Mesenchymal stem cell (in vitro differentiated cells and primary cell): Measurements from ENCODE around the gene UGT3A2.

Experiments used
- DNase-seq: peaks from one replicate; pipeline ENCODE4 v3.0.0-alpha.2; 2013
- H2AFZ ChIP-seq: one replicate; pipeline ENCODE4 v1.6.1; 2013; ENCODE audit warnings: low read depth, mild to moderate bottlenecking, control low read depth, inconsistent platforms, low read length, moderate library complexity
- H2AK5ac ChIP-seq: 2 replicates; pipeline ENCODE4 v1.6.1; 2013; ENCODE audit warnings: low read length, moderate library complexity, mild to moderate bottlenecking, inconsistent platforms; ENCODE audit not compliant: severe bottlenecking
- H2BK120ac ChIP-seq: one replicate; pipeline ENCODE4 v1.6.1; 2013; ENCODE audit warnings: low read depth, mild to moderate bottlenecking, inconsistent platforms, low read length, moderate library complexity
- H2BK12ac ChIP-seq, 2 experiments: one replicate each; pipeline ENCODE4 v1.6.1; 2013; ENCODE audit warnings: inconsistent platforms in 2 of 2, low read length in 2 of 2, mild to moderate bottlenecking in 2 of 2, moderate library complexity in 2 of 2, control low read depth in 1 of 2
- H2BK15ac ChIP-seq: one replicate; pipeline ENCODE4 v1.6.1; 2013; ENCODE audit warnings: mild to moderate bottlenecking, low read depth, inconsistent platforms; ENCODE audit not compliant: poor library complexity, severe bottlenecking
- H2BK5ac ChIP-seq: 2 replicates; pipeline ENCODE4 v1.6.1; 2013; ENCODE audit warnings: low read depth, mild to moderate bottlenecking, low read length, control low read depth, inconsistent platforms; ENCODE audit not compliant: poor library complexity, severe bottlenecking
- H3K14ac ChIP-seq, 2 experiments: one replicate each; pipeline ENCODE4 v1.6.1; 2013; ENCODE audit warnings: inconsistent platforms in 2 of 2, low read length in 2 of 2, control low read depth in 1 of 2, mild to moderate bottlenecking in 1 of 2, moderate library complexity in 1 of 2
- H3K18ac ChIP-seq, 2 experiments: one replicate each; pipeline ENCODE4 v1.6.1; 2013; ENCODE audit warnings: inconsistent platforms in 2 of 2, low read length in 2 of 2, control low read depth in 1 of 2, low read depth in 1 of 2, mild to moderate bottlenecking in 1 of 2
- H3K23ac ChIP-seq, 2 experiments: one replicate each; pipeline ENCODE4 v1.6.1; 2013; ENCODE audit warnings: inconsistent platforms in 2 of 2, low read length in 2 of 2, mild to moderate bottlenecking in 2 of 2, moderate library complexity in 2 of 2, control low read depth in 1 of 2
- H3K27ac ChIP-seq: 2 replicates; pipeline ENCODE4 v1.5.1; 2013; ENCODE audit warnings: mild to moderate bottlenecking, moderate library complexity, low read length, control low read depth, inconsistent platforms; ENCODE audit not compliant: poor library complexity, severe bottlenecking
- H3K27me3 ChIP-seq, 2 experiments: 2 replicates each; pipeline versions ENCODE4 v1.6.1 to v1.7.0; 2013; ENCODE audit warnings: low read length in 2 of 2, mild to moderate bottlenecking in 2 of 2, moderate library complexity in 2 of 2, control low read depth in 1 of 2, inconsistent platforms in 1 of 2; ENCODE audit not compliant: control insufficient read depth in 1 of 2, insufficient read depth in 1 of 2
- H3K36me3 ChIP-seq, 2 experiments: 2 replicates each; pipeline versions ENCODE4 v1.6.1 to v1.7.0; 2013; ENCODE audit warnings: low read length in 2 of 2, control low read depth in 1 of 2, inconsistent platforms in 1 of 2, low read depth in 1 of 2, mild to moderate bottlenecking in 1 of 2; ENCODE audit not compliant: insufficient read depth in 2 of 2, control insufficient read depth in 1 of 2
- H3K4ac ChIP-seq, 2 experiments: one replicate each; pipeline ENCODE4 v1.6.1; 2013; ENCODE audit warnings: inconsistent platforms in 2 of 2, low read length in 2 of 2, mild to moderate bottlenecking in 2 of 2, moderate library complexity in 2 of 2, control low read depth in 1 of 2, low read depth in 1 of 2
- H3K4me1 ChIP-seq: 2 replicates; pipeline ENCODE4 v1.6.1; 2013; ENCODE audit warnings: low read depth, low read length, control low read depth; ENCODE audit not compliant: control insufficient read depth, insufficient read depth
- H3K4me2 ChIP-seq: 2 replicates; pipeline ENCODE4 v1.6.1; 2013; ENCODE audit warnings: low read length, mild to moderate bottlenecking, inconsistent platforms; ENCODE audit not compliant: poor library complexity, severe bottlenecking
- H3K4me3 ChIP-seq, 2 experiments: 2 replicates each; pipeline versions ENCODE4 v1.5.1 to v1.7.0; 2013; ENCODE audit warnings: low read length in 2 of 2, mild to moderate bottlenecking in 2 of 2, control low read depth in 1 of 2, low read depth in 1 of 2; ENCODE audit not compliant: insufficient read depth in 1 of 2
- H3K79me1 ChIP-seq: replicated peaks from 2 replicates; pipeline ENCODE4 v1.6.1; 2013; ENCODE audit warnings: mild to moderate bottlenecking, control low read depth, low read length, inconsistent platforms; ENCODE audit not compliant: poor library complexity, severe bottlenecking
- H3K9ac ChIP-seq: 2 replicates; pipeline ENCODE4 v1.7.0; 2013; ENCODE audit warnings: mild to moderate bottlenecking, low read length, moderate library complexity
- H3K9me3 ChIP-seq: 2 replicates; pipeline ENCODE4 v1.7.0; 2013; ENCODE audit warnings: mild to moderate bottlenecking, low read length; ENCODE audit not compliant: control insufficient read depth
- H4K8ac ChIP-seq: one replicate; pipeline ENCODE4 v1.6.1; 2013; ENCODE audit warnings: inconsistent platforms, mild to moderate bottlenecking, low read length, moderate library complexity
- H4K91ac ChIP-seq: one replicate; pipeline ENCODE4 v1.6.1; 2013; ENCODE audit warnings: mild to moderate bottlenecking, low read length, inconsistent platforms
- WGBS: methylation state at CpG from one replicate; pipeline ENCODE4 v1.1.7; 2013; ENCODE audit warnings: mixed read lengths; 5-methylcytosine and 5-hydroxymethylcytosine counted together

Gene UGT3A2

DNA sequence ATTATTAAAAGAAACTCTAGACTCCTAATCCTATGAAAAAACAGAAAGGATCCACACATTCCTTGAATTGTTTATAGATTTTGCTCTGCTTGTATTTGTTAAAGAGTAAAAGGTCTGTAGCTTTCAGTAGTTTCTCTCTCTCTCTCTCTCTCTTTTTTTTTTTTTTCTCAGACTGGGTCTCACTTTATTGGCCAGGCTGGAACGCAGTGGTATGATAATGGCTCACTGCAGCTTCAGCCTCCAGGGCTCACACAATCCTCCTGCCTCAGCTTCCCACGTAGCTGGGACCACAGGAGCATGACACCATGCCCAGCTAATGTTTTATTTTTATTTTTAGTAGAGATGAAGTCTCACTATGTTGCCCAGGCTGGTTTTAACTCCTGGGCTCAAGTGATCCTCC, 9.3 kb downstream of the UGT3A2 start:
- Histone ChIP-seq H3K23ac (no peak overlapping the region), H2BK120ac (no peak overlapping the region), H3K4me3 (no peak overlapping the region), H3K36me3 (no peaks in the 10 kb centered on the region), H3K4me2 (no peak overlapping the region), H3K27me3 (peaks cover 3 to 21% of the 10 kb centered on the region in 2 experiments), H3K4me1 (no peaks in the 10 kb centered on the region), H3K4ac (no peak overlapping the region), H3K14ac (no peak overlapping the region), H2BK15ac (no peak overlapping the region), H2AK5ac (no peak overlapping the region), H3K79me1 (no peaks in the 10 kb centered on the region), H4K91ac (no peak overlapping the region), H2BK5ac (peak overlapping the region; percentile 19), H3K27ac (no peak overlapping the region), H3K9me3 (no peaks in the 10 kb centered on the region), H4K8ac (no peak overlapping the region), H2AFZ (no peak overlapping the region), H3K9ac (no peak overlapping the region), H2BK12ac (no peak overlapping the region), H3K18ac (no peak overlapping the region)
- WGBS = 60% methylated on average over 1 of the region's 2 CpGs
- DNase-seq = no peak

DNA sequence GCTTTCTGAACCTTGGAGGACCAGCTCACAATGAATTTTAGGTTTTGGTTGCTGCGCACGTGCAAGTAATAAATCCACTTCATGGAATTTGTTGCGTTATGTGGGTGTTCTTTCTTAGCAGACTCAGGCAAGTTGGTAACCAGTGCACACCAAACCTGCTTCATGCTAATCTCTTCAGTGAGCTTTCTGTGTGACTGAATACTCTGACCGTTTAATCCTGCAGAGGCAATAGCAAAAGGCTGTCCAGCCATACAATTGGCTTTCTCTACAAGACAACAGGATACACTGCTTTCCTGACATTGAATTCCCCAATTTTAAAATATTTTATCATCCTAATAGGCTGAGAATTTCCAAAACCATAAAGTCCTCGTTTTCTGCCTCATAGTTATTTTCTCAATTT, 10.3 kb downstream of the UGT3A2 start:
- Histone ChIP-seq H3K18ac (no peak overlapping the region), H3K9ac (no peak overlapping the region), H3K4me3 (no peak overlapping the region), H3K4me1 (no peaks in the 10 kb centered on the region), H3K27me3 (peaks cover 3 to 24% of the 10 kb centered on the region in 2 experiments), H3K4me2 (no peak overlapping the region), H3K4ac (no peak overlapping the region), H2AK5ac (no peak overlapping the region), H3K79me1 (no peaks in the 10 kb centered on the region), H2BK120ac (no peak overlapping the region), H3K27ac (no peak overlapping the region), H2BK12ac (no peak overlapping the region), H2BK5ac (no peak overlapping the region), H3K9me3 (no peaks in the 10 kb centered on the region), H3K23ac (no peak overlapping the region), H3K36me3 (no peaks in the 10 kb centered on the region), H4K91ac (no peak overlapping the region), H2AFZ (no peak overlapping the region), H2BK15ac (no peak overlapping the region), H3K14ac (no peak overlapping the region), H4K8ac (no peak overlapping the region)
- 53% methylated on average over 5 of the region's 5 CpGs for WGBS
- DNase-seq = no peak

DNA sequence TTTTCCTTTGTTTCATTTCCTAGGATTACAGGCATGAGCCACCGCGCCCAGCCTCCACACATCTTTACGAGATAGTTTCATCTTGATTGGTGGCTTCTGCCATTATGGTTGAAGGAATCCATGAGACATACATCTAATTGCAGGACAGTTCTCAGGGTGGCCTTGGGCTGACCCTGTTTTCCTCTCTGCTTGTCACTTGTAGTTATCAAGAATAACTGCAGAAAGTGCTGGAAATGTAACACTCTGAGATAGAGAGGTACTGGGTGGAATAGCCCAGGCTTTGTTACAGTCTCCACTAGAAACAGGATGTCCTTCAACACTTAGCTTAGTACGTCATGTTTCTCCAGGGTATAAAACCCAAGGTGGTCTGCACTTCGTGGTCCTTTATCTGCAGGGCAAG, 10.7 kb downstream of the UGT3A2 start:
- H3K9me3 ChIP-seq = no peaks in the 10 kb centered on the region
- no peak overlapping the region for H4K91ac ChIP-seq
- no peak overlapping the region for H2BK5ac ChIP-seq
- DNase-seq = no peak
- no peak overlapping the region for H3K18ac ChIP-seq
- H3K4ac ChIP-seq = no peak overlapping the region
- no peak overlapping the region for H2BK15ac ChIP-seq
- no peak overlapping the region for H2BK120ac ChIP-seq
- H3K27me3 ChIP-seq = peaks cover 3 to 26% of the 10 kb centered on the region in 2 experiments
- H2BK12ac ChIP-seq = no peak overlapping the region
- H3K14ac ChIP-seq = no peak overlapping the region
- no peak overlapping the region for H3K9ac ChIP-seq
- H3K4me2 ChIP-seq = no peak overlapping the region
- H3K23ac ChIP-seq = no peak overlapping the region
- H2AFZ ChIP-seq = no peak overlapping the region
- no peak overlapping the region for H3K27ac ChIP-seq
- H3K4me1 ChIP-seq = no peaks in the 10 kb centered on the region
- H3K36me3 ChIP-seq = no peaks in the 10 kb centered on the region
- WGBS = 80% methylated on average over 5 of the region's 5 CpGs
- H3K4me3 ChIP-seq = no peak overlapping the region
- no peak overlapping the region for H2AK5ac ChIP-seq
- no peaks in the 10 kb centered on the region for H3K79me1 ChIP-seq
- H4K8ac ChIP-seq = no peak overlapping the region

DNA sequence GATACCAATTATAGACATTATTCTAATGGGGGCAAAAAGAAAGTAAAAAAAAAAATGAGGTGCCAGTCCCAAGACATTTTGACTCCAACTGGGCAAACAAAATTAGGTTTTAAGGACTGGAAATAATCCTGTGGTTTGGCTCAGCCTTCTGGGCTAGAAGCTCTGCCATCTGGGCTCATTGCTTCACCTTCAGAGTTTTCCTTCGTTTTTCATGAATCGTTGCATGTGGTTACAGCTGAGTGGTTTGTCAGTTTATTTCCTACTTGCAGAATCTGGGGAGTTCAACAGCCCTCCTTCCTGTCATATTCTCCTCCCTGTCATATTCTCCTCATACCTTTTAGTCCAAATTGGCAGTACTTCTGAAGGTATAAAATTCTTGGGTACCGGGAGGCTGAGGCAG, 12.0 kb downstream of the UGT3A2 start:
- Histone ChIP-seq H3K36me3 (no peaks in the 10 kb centered on the region), H3K14ac (no peak overlapping the region), H3K4me2 (no peak overlapping the region), H2BK15ac (no peak overlapping the region), H3K27me3 (peaks cover 3 to 28% of the 10 kb centered on the region in 2 experiments), H3K4me1 (no peaks in the 10 kb centered on the region), H3K4me3 (no peak overlapping the region), H2BK12ac (no peak overlapping the region), H3K9me3 (no peaks in the 10 kb centered on the region), H2BK120ac (no peak overlapping the region), H2AK5ac (no peak overlapping the region), H4K8ac (no peak overlapping the region), H4K91ac (no peak overlapping the region), H3K79me1 (no peaks in the 10 kb centered on the region), H3K23ac (no peak overlapping the region), H3K9ac (no peak overlapping the region), H2AFZ (no peak overlapping the region), H2BK5ac (no peak overlapping the region), H3K27ac (no peak overlapping the region), H3K4ac (no peak overlapping the region), H3K18ac (no peak overlapping the region)
- WGBS = 70% methylated on average over 2 of the region's 3 CpGs
- no peak for DNase-seq
